Fibroblast of lung (primary cell): Measurements from ENCODE around the gene CASQ1. TPM values are rescaled to one million over a fixed set of nuclear protein-coding genes. Genes with fewer than 3 reads are reported as not detected.

Experiments
- DNase-seq, 2 donors: peaks; one replicate each; pipeline versions ENCODE4 v3.0.0 to v3.0.0-alpha.2; 2010; ENCODE audit warnings: low read depth in 2 of 2
- H2AFZ ChIP-seq: 2 replicates; pipeline ENCODE4 v1.5.1; 2012; ENCODE audit warnings: low read length, control low read depth, inconsistent platforms
- H3K27ac ChIP-seq: 2 replicates; pipeline ENCODE4 v1.5.1; 2011; ENCODE audit warnings: low read length, control low read depth; ENCODE audit not compliant: insufficient read depth
- H3K27me3 ChIP-seq: 2 replicates; pipeline ENCODE4 v1.5.1; 2011; ENCODE audit warnings: mild to moderate bottlenecking, low read length; ENCODE audit not compliant: control insufficient read depth, insufficient read depth
- H3K36me3 ChIP-seq: 2 replicates; pipeline ENCODE4 v1.5.1; 2011; ENCODE audit warnings: low read length; ENCODE audit not compliant: control insufficient read depth, insufficient read depth
- H3K4me1 ChIP-seq: 2 replicates; pipeline ENCODE4 v1.5.1; 2011; ENCODE audit warnings: low read length; ENCODE audit not compliant: control insufficient read depth, insufficient read depth; ENCODE audit errors: extremely low read depth
- H3K4me2 ChIP-seq: 2 replicates; pipeline ENCODE4 v1.5.1; 2011; ENCODE audit warnings: low read length, control low read depth; ENCODE audit not compliant: insufficient read depth; ENCODE audit errors: extremely low read depth
- H3K4me3 ChIP-seq, 4 experiments: fragments of 200-600 bp in 1 of 4; sonication (generic) in 1 of 4; replicated peaks in 1 of 4; 2 replicates each; pipeline ENCODE4 v1.5.1; 2011 to 2016; ENCODE audit warnings: low read length in 4 of 4, low read depth in 3 of 4, mild to moderate bottlenecking in 3 of 4, control low read depth in 2 of 4, inconsistent platforms in 1 of 4, mixed read lengths in 1 of 4; ENCODE audit not compliant: insufficient read depth in 1 of 4; ENCODE audit errors: control extremely low read depth in 1 of 4
- H3K79me2 ChIP-seq: 2 replicates; pipeline ENCODE4 v1.5.1; 2012; ENCODE audit warnings: mild to moderate bottlenecking, low read length, inconsistent platforms; ENCODE audit not compliant: control insufficient read depth, insufficient read depth
- H3K9ac ChIP-seq: 2 replicates; pipeline ENCODE4 v1.5.1; 2011; ENCODE audit warnings: mild to moderate bottlenecking, low read length, control low read depth; ENCODE audit not compliant: insufficient read depth
- H3K9me3 ChIP-seq: 2 replicates; pipeline ENCODE4 v1.5.1; 2012; ENCODE audit warnings: low read depth, low read length; ENCODE audit not compliant: control insufficient read depth, insufficient read depth
- H4K20me1 ChIP-seq: 2 replicates; pipeline ENCODE4 v1.5.1; 2011; ENCODE audit warnings: low read length; ENCODE audit not compliant: control insufficient read depth, insufficient read depth; ENCODE audit errors: extremely low read depth
- EZH2 ChIP-seq: IDR thresholded peaks from 2 replicates; pipeline ENCODE4 v1.5.1; 2012; ENCODE audit warnings: low read length, control low read depth, mild to moderate bottlenecking; ENCODE audit errors: missing control alignments
- polyA plus RNA-seq, 2 donors: library from polyadenylated mRNA; depleted of rRNA in 1 of 2; stranded (reverse) in 1 of 2; unstranded in 1 of 2; fragments of >200 nt; gene quantifications; 2 replicates each; pipeline ENCODE4 v1.2.1, GENCODE V29; 2011 to 2012; ENCODE audit warnings: missing spikeins in 1 of 2
- total RNA-seq: library from RNA; depleted of rRNA; stranded (reverse); fragments of >200 nt; gene quantifications from 2 replicates; pipeline ENCODE4 v1.2.1, GENCODE V29; 2014
- TF ChIP-seq, protein P1 (sequence below), 2 donors: IDR thresholded peaks in 1 of 2; conservative IDR thresholded peaks in 1 of 2; 1 replicate in 1 of 2; 2 replicates in 1 of 2; pipeline ENCODE4 v1.5.1; 2011 to 2012; ENCODE audit warnings: low read length in 2 of 2, control low read depth in 1 of 2, inconsistent platforms in 1 of 2, low read depth in 1 of 2, mild to moderate bottlenecking in 1 of 2

The CASQ1 gene
- total and polyA plus RNA-seq, 2 donors (not counting 1 experiment from before 2014, with no cell fraction given) = 0.15 to 0.17 TPM

DNA sequence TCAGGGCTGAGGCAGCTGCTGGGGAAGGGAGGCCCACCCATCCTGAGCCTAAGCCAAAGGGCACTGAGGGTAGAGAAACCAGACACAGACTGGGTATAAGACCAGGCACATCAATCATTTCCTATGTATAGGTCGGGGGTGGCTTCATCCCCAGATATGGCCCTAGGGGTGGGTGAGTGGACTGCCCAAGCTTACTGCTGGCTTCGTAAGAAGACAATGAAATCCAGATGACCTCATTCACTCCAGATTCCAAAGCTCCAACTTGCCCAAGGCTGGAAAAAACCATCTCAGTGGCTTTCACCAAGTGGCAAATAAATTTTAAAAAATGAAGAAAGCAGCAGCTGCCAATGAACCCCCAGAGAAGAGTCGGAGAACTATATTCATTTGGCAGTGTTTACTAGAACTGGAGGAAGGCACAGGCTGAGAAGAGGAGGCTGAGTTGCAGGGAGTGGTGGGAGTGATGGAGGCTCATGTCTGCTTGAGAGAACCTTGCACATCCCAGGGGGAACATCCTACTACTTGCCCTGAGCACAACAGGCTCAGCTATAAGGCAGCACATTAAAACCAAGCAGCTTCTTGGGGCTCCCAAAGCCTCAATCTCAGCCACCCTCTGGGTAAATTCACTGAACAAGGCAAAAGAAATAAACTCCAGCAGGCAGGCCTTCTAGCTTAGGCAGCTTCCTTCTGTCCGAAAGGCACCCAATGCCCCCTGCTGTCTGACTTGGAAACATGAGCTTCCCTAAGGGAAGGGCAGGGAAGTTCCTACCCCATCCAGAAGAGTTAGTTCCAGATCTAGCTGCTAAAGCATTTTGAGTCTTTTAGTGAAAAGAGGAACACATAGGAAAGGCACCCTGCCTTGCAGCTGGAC is 28.9 kb downstream of the CASQ1 start:
- Histone ChIP-seq H3K27me3 (no peaks in the 10 kb centered on the region), H3K4me2 (no peak overlapping the region), H3K79me2 (no peaks in the 10 kb centered on the region), H3K4me1 (peaks cover 9% of the 10 kb centered on the region), H4K20me1 (no peaks in the 10 kb centered on the region), H3K9me3 (no peaks in the 10 kb centered on the region), H3K27ac (no peak overlapping the region), H3K4me3 (no peak overlapping the region), H3K9ac (no peak overlapping the region), H2AFZ (no peak overlapping the region), H3K36me3 (peaks cover 7% of the 10 kb centered on the region)
- TF ChIP-seq, protein P1, sequence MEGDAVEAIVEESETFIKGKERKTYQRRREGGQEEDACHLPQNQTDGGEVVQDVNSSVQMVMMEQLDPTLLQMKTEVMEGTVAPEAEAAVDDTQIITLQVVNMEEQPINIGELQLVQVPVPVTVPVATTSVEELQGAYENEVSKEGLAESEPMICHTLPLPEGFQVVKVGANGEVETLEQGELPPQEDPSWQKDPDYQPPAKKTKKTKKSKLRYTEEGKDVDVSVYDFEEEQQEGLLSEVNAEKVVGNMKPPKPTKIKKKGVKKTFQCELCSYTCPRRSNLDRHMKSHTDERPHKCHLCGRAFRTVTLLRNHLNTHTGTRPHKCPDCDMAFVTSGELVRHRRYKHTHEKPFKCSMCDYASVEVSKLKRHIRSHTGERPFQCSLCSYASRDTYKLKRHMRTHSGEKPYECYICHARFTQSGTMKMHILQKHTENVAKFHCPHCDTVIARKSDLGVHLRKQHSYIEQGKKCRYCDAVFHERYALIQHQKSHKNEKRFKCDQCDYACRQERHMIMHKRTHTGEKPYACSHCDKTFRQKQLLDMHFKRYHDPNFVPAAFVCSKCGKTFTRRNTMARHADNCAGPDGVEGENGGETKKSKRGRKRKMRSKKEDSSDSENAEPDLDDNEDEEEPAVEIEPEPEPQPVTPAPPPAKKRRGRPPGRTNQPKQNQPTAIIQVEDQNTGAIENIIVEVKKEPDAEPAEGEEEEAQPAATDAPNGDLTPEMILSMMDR (conservative IDR thresholded peaks at IDR 0.05 in 1 of 2, IDR thresholded peaks at IDR 0.05 in 1 of 2; ENCODE audit: low read depth in 1 of 2, low read length in 2 of 2) = peak; percentile 73 to 79
- TF ChIP-seq EZH2 = no peak
- peak; percentile 65 to 84 for DNase-seq

DNA sequence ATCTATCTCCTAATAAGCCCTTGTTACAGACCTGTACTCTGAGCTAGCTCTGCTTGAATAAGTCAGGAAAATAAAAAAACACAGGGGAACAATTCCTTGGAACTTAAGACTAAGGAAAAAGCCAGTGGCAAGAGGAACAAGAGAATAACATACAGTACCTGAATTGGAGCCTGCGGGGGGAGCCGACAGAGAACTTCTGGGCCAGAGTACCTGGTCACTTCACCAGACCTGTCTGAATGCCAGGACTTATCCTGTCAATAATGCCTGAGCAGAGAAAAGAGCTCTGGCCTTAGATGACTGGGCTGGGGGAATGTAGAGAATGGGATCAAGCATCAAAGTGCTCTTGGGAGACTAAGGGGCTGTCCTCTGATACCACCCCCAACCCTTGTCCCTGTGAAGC is 29.9 kb downstream of the CASQ1 start:
- Histone ChIP-seq H2AFZ (no peak overlapping the region), H3K4me3 (no peak overlapping the region), H4K20me1 (no peaks in the 10 kb centered on the region), H3K27me3 (no peaks in the 10 kb centered on the region), H3K4me2 (no peak overlapping the region), H3K9ac (no peak overlapping the region), H3K9me3 (no peaks in the 10 kb centered on the region), H3K4me1 (peaks cover 9% of the 10 kb centered on the region), H3K36me3 (peaks cover 13% of the 10 kb centered on the region), H3K79me2 (no peaks in the 10 kb centered on the region), H3K27ac (no peak overlapping the region)
- no peak for DNase-seq
- TF ChIP-seq, protein P1 (conservative IDR thresholded peaks at IDR 0.05 in 1 of 2, IDR thresholded peaks at IDR 0.05 in 1 of 2; ENCODE audit: low read depth in 1 of 2, low read length in 2 of 2) = no peak
- no peak for TF ChIP-seq EZH2

DNA sequence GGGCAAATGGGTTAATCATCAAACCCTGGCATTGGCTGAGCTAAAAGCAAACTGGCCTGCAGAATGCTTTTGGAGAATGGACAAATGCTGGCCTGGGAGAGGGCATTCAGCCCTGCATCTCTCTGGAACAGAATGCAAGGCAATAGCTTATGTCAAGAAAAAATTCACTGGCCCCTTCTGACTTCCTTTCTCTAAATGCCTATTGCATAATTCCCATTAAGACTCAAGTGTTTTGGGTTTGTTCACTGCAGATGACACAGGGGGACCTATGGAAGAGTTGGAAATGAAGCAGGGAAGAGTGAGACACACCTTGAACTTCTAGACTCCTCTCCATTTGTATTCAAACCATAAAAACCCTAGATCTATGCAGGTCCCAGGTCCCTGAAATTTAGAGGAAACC is 30.7 kb downstream of the CASQ1 start:
- H3K27ac ChIP-seq = no peak overlapping the region
- H3K79me2 ChIP-seq = no peaks in the 10 kb centered on the region
- H3K9ac ChIP-seq = no peak overlapping the region
- no peak for DNase-seq
- H3K9me3 ChIP-seq = no peaks in the 10 kb centered on the region
- no peak overlapping the region for H2AFZ ChIP-seq
- peaks cover 13% of the 10 kb centered on the region for H3K36me3 ChIP-seq
- H3K27me3 ChIP-seq = no peaks in the 10 kb centered on the region
- no peak overlapping the region for H3K4me3 ChIP-seq
- TF ChIP-seq, protein P1 (conservative IDR thresholded peaks at IDR 0.05 in 1 of 2, IDR thresholded peaks at IDR 0.05 in 1 of 2; ENCODE audit: low read depth in 1 of 2, low read length in 2 of 2) = no peak
- no peak for TF ChIP-seq EZH2
- H3K4me2 ChIP-seq = no peak overlapping the region
- H3K4me1 ChIP-seq = peaks cover 9% of the 10 kb centered on the region
- H4K20me1 ChIP-seq = no peaks in the 10 kb centered on the region
